ENCODE data around the gene LMBR1. TPM values are rescaled to one million over a fixed set of nuclear protein-coding genes. Genes with fewer than 3 reads are reported as not detected.
A peak's percentile ranks its signal among the peaks of the same experiment; 100 is the strongest.

The LMBR1 gene
- total and polyA plus RNA-seq, 2 of the 4 experiments (the other 2 are of a cell fraction), result 11.9 to 19.9 TPM

DNA sequence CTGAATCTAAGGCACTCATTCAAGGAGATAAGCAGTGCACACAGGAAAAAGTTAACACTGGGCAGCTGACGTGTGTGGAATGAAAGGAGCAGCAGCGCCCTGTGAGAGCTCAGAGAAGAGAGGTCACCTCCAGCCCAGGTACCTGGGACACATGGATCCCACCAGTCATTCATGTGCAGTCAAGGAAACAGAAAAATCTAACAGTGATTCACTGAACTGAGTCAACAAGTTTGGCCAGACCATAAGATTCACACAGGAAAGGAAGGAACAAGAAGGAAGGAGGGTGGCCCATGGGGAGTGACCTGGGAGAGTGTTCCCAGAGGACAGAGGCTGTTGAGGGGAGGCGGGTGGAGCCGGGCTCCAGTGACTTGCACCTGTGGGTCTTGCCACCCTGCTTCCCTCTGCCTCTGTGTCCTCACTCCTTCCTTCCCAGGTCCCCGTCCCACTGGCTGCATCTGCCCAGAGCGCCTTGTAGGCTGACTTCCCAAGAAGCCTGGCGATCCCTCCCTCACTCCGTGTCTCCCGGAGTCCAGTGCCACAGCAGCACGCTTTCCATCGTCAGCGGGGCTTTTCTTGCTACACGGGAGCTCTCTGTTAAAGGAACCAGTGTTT lies 224.7 kb downstream of the LMBR1 start:
- Histone ChIP-seq H4K20me1 (ENCODE audit: insufficient read depth, low read length) (no peaks in the 10 kb centered on the region), H3K36me3 (ENCODE audit: control insufficient read depth, insufficient read depth, low read length) (no peaks in the 10 kb centered on the region), H2BK120ac (ENCODE audit: low read depth, low read length) (no peak overlapping the region), H2AK9ac (replicated peaks; ENCODE audit: low read depth, low read length, poor library complexity) (peak overlapping the region; percentile 40), H3K79me1 (ENCODE audit: low read depth in 1 of 2, low read length in 2 of 2) (no peaks in the 10 kb centered on the region), H2BK20ac (ENCODE audit: low read depth, low read length) (no peak overlapping the region), H4K91ac (ENCODE audit: insufficient read depth, low read depth, low read length) (no peak overlapping the region), H3K9ac (ENCODE audit: low read depth, low read length) (no peak overlapping the region), H3K4me1 (ENCODE audit: control insufficient read depth, insufficient read depth, low read length) (0 out of 2 replicates have a peak, but pooled peaks cover 1% of the 10 kb centered on the region), H3K4ac (ENCODE audit: low read depth, low read length) (no peak overlapping the region), H3K23ac (ENCODE audit: low read depth, low read length) (no peak overlapping the region), H4K5ac (ENCODE audit: low read depth, low read length) (no peak overlapping the region), H3K9me1 (ENCODE audit: insufficient read depth, low read length) (no peaks in the 10 kb centered on the region; the same call in 1 of the 2 replicates), H3K4me3 (ENCODE audit: insufficient read depth, low read depth, low read length) (no peak overlapping the region), H2BK15ac (ENCODE audit: low read depth, low read length) (no peak overlapping the region), H3K18ac (ENCODE audit: low read depth, low read length) (no peak overlapping the region), H3K9me3 (ENCODE audit: control insufficient read depth, insufficient read depth, low read length) (no peaks in the 10 kb centered on the region), H4K8ac (ENCODE audit: low read depth in 2 of 2, low read length in 2 of 2) (no peak overlapping the region), H3K27ac (ENCODE audit: insufficient read depth, low read length) (no peak overlapping the region), H3K4me2 (ENCODE audit: low read depth, low read length) (no peak overlapping the region), H2BK5ac (ENCODE audit: low read depth, low read length, poor library complexity, severe bottlenecking) (no peak overlapping the region), H3K27me3 (ENCODE audit: control insufficient read depth, insufficient read depth, low read length) (no peaks in the 10 kb centered on the region), H2AFZ (replicated peaks; ENCODE audit: low read length, poor library complexity) (no peak overlapping the region), H3K56ac (ENCODE audit: extremely low read depth, insufficient read depth, low read length) (no peak overlapping the region), H3K14ac (replicated peaks; ENCODE audit: low read depth, low read length) (no peak overlapping the region), H2AK5ac (ENCODE audit: low read depth, low read length) (no peak overlapping the region)
- 85% methylated on average over 6 of the region's 13 CpGs; no CpG with 5 or more reads in 1 of the 2 experiments for WGBS, 2 experiments (ENCODE audit: extremely low coverage in 2 of 2, insufficient read length in 1 of 2)
- ATAC-seq (ENCODE audit: low read depth) (no peak), DNase-seq (peak; percentile 20)
- no TSS peak for BruUV-seq (replicated peaks)
- no peak for TF ChIP-seq MAZ (IDR thresholded peaks at IDR 0.05; ENCODE audit: borderline replicate concordance, low read depth, low read length)
- TF ChIP-seq NFE2L2 (IDR thresholded peaks at IDR 0.05; ENCODE audit: low read depth, low read length), result no peak
- no peak for TF ChIP-seq CEBPB (IDR thresholded peaks at IDR 0.05; ENCODE audit: low read depth, low read length)
- no peak for TF ChIP-seq RAD21 (IDR thresholded peaks at IDR 0.05; ENCODE audit: low read length)
- TF ChIP-seq RCOR1 (IDR thresholded peaks at IDR 0.05; ENCODE audit: insufficient replicate concordance, low read length), result no peak
- no peak for TF ChIP-seq MXI1 (IDR thresholded peaks at IDR 0.05; ENCODE audit: borderline replicate concordance, low read depth, low read length)
- no peak for TF ChIP-seq RFX5 (IDR thresholded peaks at IDR 0.05; ENCODE audit: low read depth, low read length)
- TF ChIP-seq POLR2A (IDR thresholded peaks at IDR 0.05; ENCODE audit: low read depth, low read length), result no peak
- TF ChIP-seq FOS (IDR thresholded peaks at IDR 0.05; ENCODE audit: low read depth, low read length), result no peak
- no peak for TF ChIP-seq MAFK (IDR thresholded peaks at IDR 0.05; ENCODE audit: low read depth, low read length)
- no peak for TF ChIP-seq USF2 (IDR thresholded peaks at IDR 0.05; ENCODE audit: low read depth, low read length)
- TF ChIP-seq, protein P1, sequence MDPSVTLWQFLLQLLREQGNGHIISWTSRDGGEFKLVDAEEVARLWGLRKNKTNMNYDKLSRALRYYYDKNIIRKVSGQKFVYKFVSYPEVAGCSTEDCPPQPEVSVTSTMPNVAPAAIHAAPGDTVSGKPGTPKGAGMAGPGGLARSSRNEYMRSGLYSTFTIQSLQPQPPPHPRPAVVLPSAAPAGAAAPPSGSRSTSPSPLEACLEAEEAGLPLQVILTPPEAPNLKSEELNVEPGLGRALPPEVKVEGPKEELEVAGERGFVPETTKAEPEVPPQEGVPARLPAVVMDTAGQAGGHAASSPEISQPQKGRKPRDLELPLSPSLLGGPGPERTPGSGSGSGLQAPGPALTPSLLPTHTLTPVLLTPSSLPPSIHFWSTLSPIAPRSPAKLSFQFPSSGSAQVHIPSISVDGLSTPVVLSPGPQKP (IDR thresholded peaks at IDR 0.05; ENCODE audit: borderline replicate concordance, low read depth, low read length), result no peak
- intact Hi-C loops (cut with micrococcal nuclease) (no loop called here), in situ Hi-C loops (cut with MboI; ENCODE audit: low sequenced_read_pairs) (no loop called here), dilution Hi-C loops (cut with HindIII; ENCODE audit: low sequenced_read_pairs, unreplicated experiment) (no loop called here)
- ChIA-PET CTCF (no interaction called here), POLR2A (ENCODE audit: unreplicated experiment) (no interaction called here)

All from IMR-90 (cell line).